ENCODE results near the gene HVCN1.
A peak's percentile ranks its signal among the peaks of the same experiment; 100 is the strongest.

The HVCN1 gene

GRCh38 chr12:110613771-110614684, 74.9 kb downstream of the HVCN1 start, which contains the start of gene TCTN1:
Gene TCTN1, plus strand, starts transcription at chr12:110614129. Its CDS starts 54 bp downstream, at chr12:110614183.
- DNase-seq = peak; percentile 98

GRCh38 chr12:110613071-110613770, 75.7 kb downstream of the HVCN1 start:
- peak; percentile 46 for DNase-seq

- no peak for DNase-seq
Measured at GRCh38 chr12:110606253-110606611, 82.7 kb downstream of the HVCN1 start.

GRCh38 chr12:110602085-110602814, 86.7 kb downstream of the HVCN1 start:
- peak; percentile 77 for DNase-seq

GRCh38 chr12:110600254-110600653, 88.7 kb downstream of the HVCN1 start:
- DNase-seq = peak; percentile 62

- DNase-seq = no peak
Measured at GRCh38 chr12:110599334-110599733, 89.6 kb downstream of the HVCN1 start.

All from NCI-H69 (cell line).